HepG2 (cell line): ENCODE data around the gene FSCN2. TPM values are rescaled to one million over a fixed set of nuclear protein-coding genes. Genes with fewer than 3 reads are reported as not detected.

Experiments
- ADNP ChIP-seq: sonication (generic); formaldehyde crosslinking; IDR thresholded peaks from 2 replicates; pipeline ENCODE4 v1.4.0; 2020; ENCODE audit warnings: missing genetic modification reagents
- HNF1B ChIP-seq: sonication (generic); formaldehyde crosslinking; IDR thresholded peaks from 2 replicates; pipeline ENCODE4 v1.5.1; 2020; ENCODE audit warnings: mild to moderate bottlenecking, moderate library complexity, missing genetic modification reagents
- LBX2 ChIP-seq: sonication (generic); formaldehyde crosslinking; IDR thresholded peaks from 2 replicates; pipeline ENCODE4 v1.5.0; 2020; ENCODE audit warnings: missing genetic modification reagents, mild to moderate bottlenecking, borderline replicate concordance
- NONO ChIP-seq, 2 experiments: fragments of 450-650 bp in 1 of 2; sonication (generic) in 1 of 2; formaldehyde crosslinking in 1 of 2; IDR thresholded peaks in 1 of 2; conservative IDR thresholded peaks in 1 of 2; 2 replicates each; pipeline versions ENCODE4 v1.6.1 to v1.8.0; 2017 to 2022; ENCODE audit warnings: mild to moderate bottlenecking in 1 of 2, missing genetic modification reagents in 1 of 2, moderate library complexity in 1 of 2
- POLR2AphosphoS5 ChIP-seq: IDR thresholded peaks from 2 replicates; pipeline ENCODE4 v1.6.1; 2012; ENCODE audit warnings: low read depth, low read length
- RARA ChIP-seq: IDR thresholded peaks from 2 replicates; pipeline ENCODE4 v1.6.1; 2016; ENCODE audit warnings: missing genetic modification reagents, missing compliant biosample characterization
- RFXAP ChIP-seq: sonication (generic); formaldehyde crosslinking; IDR thresholded peaks from 2 replicates; pipeline ENCODE4 v1.4.0; 2020; ENCODE audit warnings: missing genetic modification reagents, borderline replicate concordance
- RNF2 ChIP-seq: fragments of 450-650 bp; conservative IDR thresholded peaks from 2 replicates; pipeline ENCODE4 v1.6.1; 2016; ENCODE audit warnings: low read depth
- SETDB1 ChIP-seq: sonication (generic); formaldehyde crosslinking; IDR thresholded peaks from 2 replicates; pipeline ENCODE4 v1.5.1; 2020; ENCODE audit warnings: missing genetic modification reagents, mild to moderate bottlenecking, borderline replicate concordance
- TCF7L2 ChIP-seq: IDR thresholded peaks from 2 replicates; pipeline ENCODE4 v1.6.1; 2011; ENCODE audit warnings: mild to moderate bottlenecking, low read depth, low read length, moderate library complexity
- ZKSCAN5 ChIP-seq: sonication (generic); formaldehyde crosslinking; IDR thresholded peaks from 2 replicates; pipeline ENCODE4 v1.5.1; 2020; ENCODE audit warnings: mild to moderate bottlenecking, missing genetic modification reagents
- ZNF281 ChIP-seq: sonication (generic); formaldehyde crosslinking; IDR thresholded peaks from 2 replicates; pipeline ENCODE4 v1.4.0; 2020; ENCODE audit warnings: missing genetic modification reagents, borderline replicate concordance
- ZNF713 ChIP-seq: sonication (generic); formaldehyde crosslinking; IDR thresholded peaks from 2 replicates; pipeline ENCODE4 v1.4.0; 2020; ENCODE audit warnings: mild to moderate bottlenecking, missing genetic modification reagents
- ZSCAN12 ChIP-seq: sonication (generic); formaldehyde crosslinking; IDR thresholded peaks from 2 replicates; pipeline ENCODE4 v1.9.0; 2021; ENCODE audit warnings: mild to moderate bottlenecking, missing genetic modification reagents
- polyA plus RNA-seq, 8 experiments: library from polyadenylated mRNA; depleted of rRNA in 3 of 8; stranded (reverse) in 7 of 8; unstranded in 1 of 8; fragments of >200 nt; fragmentation: Illumina TruSeq in 4 of 8; extraction: Trizol in 4 of 8; gene quantifications; 2 replicates each; pipeline versions ENCODE4 v1.2.1 to v1.2.3, GENCODE V29; 2011 to 2016; ENCODE audit warnings: low read depth in 4 of 8, missing spikeins in 1 of 8, mixed read lengths in 1 of 8; ENCODE audit not compliant: insufficient read depth in 1 of 8
- total RNA-seq, 5 experiments: library from RNA; depleted of rRNA; stranded (reverse); fragments of >200 nt; fragmentation: Illumina TruSeq; extraction: Trizol; gene quantifications; 2 replicates each; pipeline ENCODE4 v1.2.3, GENCODE V29; 2016; ENCODE audit warnings: low read depth in 1 of 5
- TF ChIP-seq, protein P1 (sequence below): sonication (generic); formaldehyde crosslinking; IDR thresholded peaks from 2 replicates; pipeline ENCODE4 v1.8.1; 2023; ENCODE audit warnings: mild to moderate bottlenecking, missing genetic modification reagents
- TF ChIP-seq, protein P2 (sequence below): IDR thresholded peaks from 2 replicates; pipeline ENCODE4 v1.6.1; 2016; ENCODE audit warnings: mild to moderate bottlenecking, missing biosample characterization, missing genetic modification reagents
- TF ChIP-seq, protein P3 (sequence below): IDR thresholded peaks from 2 replicates; pipeline ENCODE4 v1.6.1; 2016; ENCODE audit warnings: missing genetic modification reagents, missing compliant biosample characterization

The FSCN2 gene
- total and polyA plus RNA-seq, 2 of the 13 experiments (the other 11 are each of a cell fraction or from before 2014, with no cell fraction given): 0.09 TPM; not detected in 1

- no peak for TF ChIP-seq ZNF281 (CRISPR knock-in tag)
- TF ChIP-seq, protein P1, sequence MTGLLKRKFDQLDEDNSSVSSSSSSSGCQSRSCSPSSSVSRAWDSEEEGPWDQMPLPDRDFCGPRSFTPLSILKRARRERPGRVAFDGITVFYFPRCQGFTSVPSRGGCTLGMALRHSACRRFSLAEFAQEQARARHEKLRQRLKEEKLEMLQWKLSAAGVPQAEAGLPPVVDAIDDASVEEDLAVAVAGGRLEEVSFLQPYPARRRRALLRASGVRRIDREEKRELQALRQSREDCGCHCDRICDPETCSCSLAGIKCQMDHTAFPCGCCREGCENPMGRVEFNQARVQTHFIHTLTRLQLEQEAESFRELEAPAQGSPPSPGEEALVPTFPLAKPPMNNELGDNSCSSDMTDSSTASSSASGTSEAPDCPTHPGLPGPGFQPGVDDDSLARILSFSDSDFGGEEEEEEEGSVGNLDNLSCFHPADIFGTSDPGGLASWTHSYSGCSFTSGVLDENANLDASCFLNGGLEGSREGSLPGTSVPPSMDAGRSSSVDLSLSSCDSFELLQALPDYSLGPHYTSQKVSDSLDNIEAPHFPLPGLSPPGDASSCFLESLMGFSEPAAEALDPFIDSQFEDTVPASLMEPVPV (CRISPR knock-in tag): no peak
- TF ChIP-seq, protein P2, sequence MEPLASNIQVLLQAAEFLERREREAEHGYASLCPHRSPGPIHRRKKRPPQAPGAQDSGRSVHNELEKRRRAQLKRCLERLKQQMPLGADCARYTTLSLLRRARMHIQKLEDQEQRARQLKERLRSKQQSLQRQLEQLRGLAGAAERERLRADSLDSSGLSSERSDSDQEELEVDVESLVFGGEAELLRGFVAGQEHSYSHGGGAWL (CRISPR knock-in tag): 0 out of 2 replicates have a peak, but pooled peaks have one; percentile 66
- no peak for TF ChIP-seq SETDB1
- no peak for TF ChIP-seq TCF7L2
- no peak for TF ChIP-seq ADNP (CRISPR knock-in tag)
- no peak for TF ChIP-seq LBX2
- TF ChIP-seq RNF2: no peak
- TF ChIP-seq ZNF713 (CRISPR knock-in tag): no peak
- no peak for TF ChIP-seq RARA (CRISPR knock-in tag)
- TF ChIP-seq ZKSCAN5: no peak
- no peak for TF ChIP-seq NONO (IDR thresholded peaks at IDR 0.05)
- no peak for TF ChIP-seq NONO (CRISPR knock-in tag; conservative IDR thresholded peaks at IDR 0.05)
- no peak; the same call in 1 of the 2 replicates for TF ChIP-seq POLR2AphosphoS5
- TF ChIP-seq HNF1B (CRISPR knock-in tag): no peak
- no peak for TF ChIP-seq RFXAP (CRISPR knock-in tag)
- TF ChIP-seq, protein P3, sequence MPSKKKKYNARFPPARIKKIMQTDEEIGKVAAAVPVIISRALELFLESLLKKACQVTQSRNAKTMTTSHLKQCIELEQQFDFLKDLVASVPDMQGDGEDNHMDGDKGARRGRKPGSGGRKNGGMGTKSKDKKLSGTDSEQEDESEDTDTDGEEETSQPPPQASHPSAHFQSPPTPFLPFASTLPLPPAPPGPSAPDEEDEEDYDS (CRISPR knock-in tag): no peak
- no peak for TF ChIP-seq ZSCAN12
Observed at GRCh38 chr17:81514739-81515529, 13.2 kb upstream of the FSCN2 start (continued).
